GM12878 (cell line): ENCODE measurements around the gene CTAGE9. TPM values are rescaled to one million over a fixed set of nuclear protein-coding genes. Genes with fewer than 3 reads are reported as not detected.

ENCODE experiments used
- ATAC-seq: fragments of 200-7000 bp; cut with Tn5 transposase; 3 replicates; pipeline ENCODE4 v1.9.1; 2020; ENCODE audit warnings: mild to moderate bottlenecking, moderate library complexity
- BruUV-seq: library from RNA; stranded (reverse); fragments of 400-500 nt; replicated peaks from 2 replicates; lab custom pipeline; 2021; lab: Mats Ljungman, UMichigan
- CTCF ChIA-PET: fragments of 300-600 bp; sonication (Branson Sonifier 250); formaldehyde crosslinking; extraction: SDS; loops from one replicate; lab custom pipeline; 2021; ENCODE audit warnings: inconsistent platforms; lab: Yijun Ruan, JAX
- POLR2A ChIA-PET: fragments of 350-600 bp; formaldehyde crosslinking; extraction: SDS; loops from one replicate; lab custom pipeline; 2021; ENCODE audit warnings: inconsistent platforms; lab: Charles Lee
- RAD21 ChIA-PET: fragments of 300-600 bp; sonication (Branson Sonifier 250); formaldehyde crosslinking; loops from one replicate; lab custom pipeline; 2023; ENCODE audit warnings: antibody characterized with exemption; ENCODE audit not compliant: unreplicated experiment; lab: Charles Lee
- SMC1A ChIA-PET: fragments of 300-600 bp; sonication (Branson Sonifier 250); formaldehyde crosslinking; loops from one replicate; lab custom pipeline; 2023; ENCODE audit not compliant: unreplicated experiment, uncharacterized antibody; lab: Charles Lee
- DNase-seq: peaks from one replicate; pipeline ENCODE4 v3.0.0-alpha.2; 2011; ENCODE audit warnings: low read depth, low spot score
- FAIRE-seq: peaks from 3 replicates; lab custom pipeline; 2011; peaks lifted over from hg19 to GRCh38; lab: Jason Lieb, UNC
- H2AFZ ChIP-seq: 2 replicates; pipeline ENCODE4 v1.6.0; 2011; ENCODE audit warnings: low read depth, low read length, control low read depth; ENCODE audit not compliant: control insufficient read depth
- H3K27ac ChIP-seq: 2 replicates; pipeline ENCODE4 v1.5.1; 2011; ENCODE audit warnings: control low read depth; ENCODE audit not compliant: control insufficient read depth, insufficient read depth
- H3K27me3 ChIP-seq, 2 experiments: replicated peaks in 1 of 2; 2 replicates each; pipeline versions ENCODE4 v1.6.0 to v1.6.1; 2011; ENCODE audit warnings: low read length in 1 of 2; ENCODE audit not compliant: control insufficient read depth in 2 of 2, insufficient read depth in 2 of 2
- H3K36me3 ChIP-seq, 2 experiments: 2 replicates each; pipeline ENCODE4 v1.5.1; 2011; ENCODE audit warnings: low read length in 1 of 2; ENCODE audit not compliant: control insufficient read depth in 2 of 2, insufficient read depth in 2 of 2
- H3K4me1 ChIP-seq: 2 replicates; pipeline ENCODE4 v1.6.1; 2011; ENCODE audit warnings: mild to moderate bottlenecking, low read length, moderate library complexity, mixed read lengths; ENCODE audit not compliant: control insufficient read depth, insufficient read depth
- H3K4me2 ChIP-seq: 2 replicates; pipeline ENCODE4 v1.6.0; 2011; ENCODE audit warnings: control low read depth; ENCODE audit not compliant: control insufficient read depth, insufficient read depth
- H3K4me3 ChIP-seq: fragments of 200-600 bp; sonication (generic); 2 replicates; pipeline ENCODE4 v1.5.1; 2016
- H3K79me2 ChIP-seq: 2 replicates; pipeline ENCODE4 v1.6.0; 2011; ENCODE audit warnings: low read length; ENCODE audit not compliant: control insufficient read depth, insufficient read depth
- H3K9ac ChIP-seq: 2 replicates; pipeline ENCODE4 v1.8.0; 2011; ENCODE audit warnings: low read length, control low read depth, mixed read lengths; ENCODE audit not compliant: control insufficient read depth, insufficient read depth
- H3K9me3 ChIP-seq: replicated peaks from 3 replicates; pipeline ENCODE4 v1.5.1; 2011; ENCODE audit warnings: mild to moderate bottlenecking, low read length; ENCODE audit not compliant: control insufficient read depth, insufficient read depth
- H4K20me1 ChIP-seq: 2 replicates; pipeline ENCODE4 v1.6.0; 2011; ENCODE audit not compliant: control insufficient read depth, insufficient read depth
- ATF3 ChIP-seq: IDR thresholded peaks from 2 replicates; pipeline ENCODE4 v1.6.1; 2011; ENCODE audit warnings: low read depth, mild to moderate bottlenecking, low read length, moderate library complexity, borderline replicate concordance; ENCODE audit errors: extremely low read depth
- BCLAF1 ChIP-seq: fragments of 450-650 bp; IDR thresholded peaks from 2 replicates; pipeline ENCODE4 v1.6.1; 2017; ENCODE audit warnings: antibody characterized with exemption, mild to moderate bottlenecking, moderate library complexity
- CREM ChIP-seq: IDR thresholded peaks from 2 replicates; pipeline ENCODE4 v1.6.1; 2014; ENCODE audit warnings: antibody characterized with exemption, low read depth
- E4F1 ChIP-seq: fragments of 450-650 bp; IDR thresholded peaks from 2 replicates; pipeline ENCODE4 v1.6.1; 2018; ENCODE audit warnings: borderline replicate concordance, mild to moderate bottlenecking; ENCODE audit not compliant: partially characterized antibody
- MEF2A ChIP-seq: IDR thresholded peaks from 2 replicates; pipeline ENCODE4 v1.6.1; 2011; ENCODE audit warnings: low read depth, mild to moderate bottlenecking, low read length, moderate library complexity; ENCODE audit not compliant: insufficient read depth
- MEF2B ChIP-seq: fragments of 450-650 bp; IDR thresholded peaks from 2 replicates; pipeline ENCODE4 v1.6.1; 2018; ENCODE audit warnings: mild to moderate bottlenecking, moderate library complexity; ENCODE audit not compliant: partially characterized antibody, poor library complexity, severe bottlenecking
- NFYB ChIP-seq: IDR thresholded peaks from 2 replicates; pipeline ENCODE4 v1.6.1; 2011; ENCODE audit warnings: low read depth, mild to moderate bottlenecking, low read length, improper control_type of control experiment, moderate library complexity; ENCODE audit not compliant: insufficient read depth
- POLR2A ChIP-seq: IDR thresholded peaks from 2 replicates; pipeline ENCODE4 v1.6.1; 2011; ENCODE audit warnings: low read depth, mild to moderate bottlenecking, low read length
- PRDM15 ChIP-seq: fragments of 450-650 bp; formaldehyde crosslinking; IDR thresholded peaks from 2 replicates; pipeline ENCODE4 v1.4.0; 2020; ENCODE audit warnings: mild to moderate bottlenecking, moderate library complexity
- WGBS: methylation state at CpG from one replicate; pipeline ENCODE4 v1.1.6; 2016; ENCODE audit warnings: low lambda C conversion rate; ENCODE audit not compliant: insufficient replicate concordance, insufficient coverage; ENCODE audit errors: missing lambda C conversion rate; 5-methylcytosine and 5-hydroxymethylcytosine counted together
- in situ Hi-C: fragments of 300-500 bp; cut with MboI; formaldehyde crosslinking; loops from 9 replicates; pipeline ENCODE4 v1.14.3; 2018; ENCODE audit warnings: mixed read lengths
- intact Hi-C: fragments of 100-400 bp; cut with micrococcal nuclease; formaldehyde crosslinking; loops from one replicate; pipeline ENCODE4 v1.14.2; 2022; ENCODE audit not compliant: unreplicated experiment
- polyA plus RNA-seq, 11 experiments: library from polyadenylated mRNA; depleted of rRNA in 4 of 11; unstranded in 6 of 11; stranded (reverse) in 5 of 11; fragments of >200 nt; fragmentation: Nextera tagmentation in 4 of 11; fragmentation: Illumina TruSeq in 1 of 11; extraction: Ambion mirVana in 4 of 11; extraction: Trizol in 1 of 11; gene quantifications; 1 replicate in 1 of 11; 2 replicates in 10 of 11; pipeline versions ENCODE4 v1.2.1 to v1.2.3, GENCODE V29; 2011 to 2016; ENCODE audit warnings: inconsistent platforms in 2 of 11, missing spikeins in 2 of 11, low read depth in 1 of 11
- total RNA-seq, 4 experiments: library from RNA; depleted of rRNA in 3 of 4; stranded (reverse); fragments of >200 nt in 3 of 4; fragmentation: Illumina TruSeq in 1 of 4; extraction: Trizol in 1 of 4; gene quantifications; 2 replicates each; pipeline versions ENCODE4 v1.2.1 to v1.2.3, GENCODE V29; 2013 to 2021

CTAGE9 gene
- total and polyA plus RNA-seq, 10 of the 15 experiments (the other 5 are each of a cell fraction or from before 2014, with no cell fraction given): 0.06 TPM; not detected in 9

GRCh38 chr6:131733376-131734016, 22.7 kb upstream of the CTAGE9 start:
- H3K27ac ChIP-seq: no peak overlapping the region
- POLR2A ChIA-PET: no interaction called here
- DNase-seq: no peak
- no peak overlapping the region for H2AFZ ChIP-seq
- no peaks in the 10 kb centered on the region for H3K4me1 ChIP-seq
- no TSS peak for BruUV-seq
- H3K9ac ChIP-seq: no peak overlapping the region
- no peaks in the 10 kb centered on the region for H3K27me3 ChIP-seq
- SMC1A ChIA-PET: interaction anchor here (0.7 kb wide), 1 partner anchor 13 kb away, joined by 3 read pairs; no protein-coding TSS in a partner anchor
- no peak for TF ChIP-seq ATF3
- TF ChIP-seq MEF2B: no peak
- no peak for TF ChIP-seq MEF2A
- TF ChIP-seq E4F1: no peak
- TF ChIP-seq CREM: no peak
- TF ChIP-seq BCLAF1: no peak
- TF ChIP-seq POLR2A: no peak
- TF ChIP-seq PRDM15 (CRISPR knock-in tag): no peak
- no peak for TF ChIP-seq NFYB
- TF ChIP-seq, all 136 proteins: peak for 0
- H3K36me3 ChIP-seq: no peaks in the 10 kb centered on the region
- H3K9me3 ChIP-seq: no peaks in the 10 kb centered on the region
- ChIA-PET CTCF (no interaction called here), RAD21 (no interaction called here)
- in situ Hi-C loops: no loop called here
- no peak overlapping the region for H3K4me2 ChIP-seq
- no peak for ATAC-seq
- WGBS: 52% methylated on average over 9 of the region's 9 CpGs
- no peaks in the 10 kb centered on the region for H3K79me2 ChIP-seq
- no peak for FAIRE-seq
- intact Hi-C loops: no loop called here
- H4K20me1 ChIP-seq: no peaks in the 10 kb centered on the region
- H3K4me3 ChIP-seq: no peak overlapping the region
